Activated CD4-positive, alpha-beta T cell treated with anti-CD3 and anti-CD28 coated beads, Interleukin-2, amount 50 U/mL, for 16 hours (primary cell): Measurements from ENCODE around the gene MCCD1.

Experiments
- DNase-seq: peaks from one replicate; pipeline ENCODE4 v3.0.0-alpha.2; 2020

MCCD1 gene

DNA sequence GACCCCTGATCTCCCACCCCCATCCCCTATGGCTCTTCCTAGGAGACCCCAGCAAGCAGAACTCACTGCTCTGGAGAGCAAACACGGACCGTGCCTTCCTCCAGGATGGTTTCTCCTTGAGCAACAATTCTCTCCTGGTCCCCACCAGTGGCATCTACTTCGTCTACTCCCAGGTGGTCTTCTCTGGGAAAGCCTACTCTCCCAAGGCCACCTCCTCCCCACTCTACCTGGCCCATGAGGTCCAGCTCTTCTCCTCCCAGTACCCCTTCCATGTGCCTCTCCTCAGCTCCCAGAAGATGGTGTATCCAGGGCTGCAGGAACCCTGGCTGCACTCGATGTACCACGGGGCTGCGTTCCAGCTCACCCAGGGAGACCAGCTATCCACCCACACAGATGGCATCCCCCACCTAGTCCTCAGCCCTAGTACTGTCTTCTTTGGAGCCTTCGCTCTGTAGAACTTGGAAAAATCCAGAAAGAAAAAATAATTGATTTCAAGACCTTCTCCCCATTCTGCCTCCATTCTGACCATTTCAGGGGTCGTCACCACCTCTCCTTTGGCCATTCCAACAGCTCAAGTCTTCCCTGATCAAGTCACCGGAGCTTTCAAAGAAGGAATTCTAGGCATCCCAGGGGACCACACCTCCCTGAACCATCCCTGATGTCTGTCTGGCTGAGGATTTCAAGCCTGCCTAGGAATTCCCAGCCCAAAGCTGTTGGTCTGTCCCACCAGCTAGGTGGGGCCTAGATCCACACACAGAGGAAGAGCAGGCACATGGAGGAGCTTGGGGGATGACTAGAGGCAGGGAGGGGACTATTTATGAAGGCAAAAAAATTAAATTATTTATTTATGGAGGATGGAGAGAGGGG lies 44.7 kb downstream of the MCCD1 start:
- no peak for DNase-seq

DNA sequence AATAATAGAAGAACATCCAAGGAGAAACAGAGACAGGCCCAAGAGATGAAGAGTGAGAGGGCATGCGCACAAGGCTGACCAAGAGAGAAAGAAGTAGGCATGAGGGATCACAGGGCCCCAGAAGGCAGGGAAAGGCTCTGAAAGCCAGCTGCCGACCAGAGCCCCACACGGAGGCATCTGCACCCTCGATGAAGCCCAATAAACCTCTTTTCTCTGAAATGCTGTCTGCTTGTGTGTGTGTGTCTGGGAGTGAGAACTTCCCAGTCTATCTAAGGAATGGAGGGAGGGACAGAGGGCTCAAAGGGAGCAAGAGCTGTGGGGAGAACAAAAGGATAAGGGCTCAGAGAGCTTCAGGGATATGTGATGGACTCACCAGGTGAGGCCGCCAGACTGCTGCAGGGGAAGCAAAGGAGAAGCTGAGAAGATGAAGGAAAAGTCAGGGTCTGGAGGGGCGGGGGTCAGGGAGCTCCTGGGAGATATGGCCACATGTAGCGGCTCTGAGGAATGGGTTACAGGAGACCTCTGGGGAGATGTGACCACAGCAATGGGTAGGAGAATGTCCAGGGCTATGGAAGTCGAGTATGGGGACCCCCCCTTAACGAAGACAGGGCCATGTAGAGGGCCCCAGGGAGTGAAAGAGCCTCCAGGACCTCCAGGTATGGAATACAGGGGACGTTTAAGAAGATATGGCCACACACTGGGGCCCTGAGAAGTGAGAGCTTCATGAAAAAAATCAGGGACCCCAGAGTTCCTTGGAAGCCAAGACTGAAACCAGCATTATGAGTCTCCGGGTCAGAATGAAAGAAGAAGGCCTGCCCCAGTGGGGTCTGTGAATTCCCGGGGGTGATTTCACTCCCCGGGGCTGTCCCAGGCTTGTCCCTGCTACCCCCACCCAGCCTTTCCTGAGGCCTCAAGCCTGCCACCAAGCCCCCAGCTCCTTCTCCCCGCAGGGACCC lies 45.6 kb downstream of the MCCD1 start:
- peak; percentile 59 for DNase-seq

DNA sequence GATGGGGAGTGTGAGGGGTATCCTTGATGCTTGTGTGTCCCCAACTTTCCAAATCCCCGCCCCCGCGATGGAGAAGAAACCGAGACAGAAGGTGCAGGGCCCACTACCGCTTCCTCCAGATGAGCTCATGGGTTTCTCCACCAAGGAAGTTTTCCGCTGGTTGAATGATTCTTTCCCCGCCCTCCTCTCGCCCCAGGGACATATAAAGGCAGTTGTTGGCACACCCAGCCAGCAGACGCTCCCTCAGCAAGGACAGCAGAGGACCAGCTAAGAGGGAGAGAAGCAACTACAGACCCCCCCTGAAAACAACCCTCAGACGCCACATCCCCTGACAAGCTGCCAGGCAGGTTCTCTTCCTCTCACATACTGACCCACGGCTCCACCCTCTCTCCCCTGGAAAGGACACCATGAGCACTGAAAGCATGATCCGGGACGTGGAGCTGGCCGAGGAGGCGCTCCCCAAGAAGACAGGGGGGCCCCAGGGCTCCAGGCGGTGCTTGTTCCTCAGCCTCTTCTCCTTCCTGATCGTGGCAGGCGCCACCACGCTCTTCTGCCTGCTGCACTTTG lies 46.7 kb downstream of the MCCD1 start, which contains the start of gene TNF:
TNF (plus strand) TSS at position 231 of the 567 bp plus-strand sequence; CDS start at position 408, 177 bp downstream.
- peak; percentile 96 for DNase-seq

DNA sequence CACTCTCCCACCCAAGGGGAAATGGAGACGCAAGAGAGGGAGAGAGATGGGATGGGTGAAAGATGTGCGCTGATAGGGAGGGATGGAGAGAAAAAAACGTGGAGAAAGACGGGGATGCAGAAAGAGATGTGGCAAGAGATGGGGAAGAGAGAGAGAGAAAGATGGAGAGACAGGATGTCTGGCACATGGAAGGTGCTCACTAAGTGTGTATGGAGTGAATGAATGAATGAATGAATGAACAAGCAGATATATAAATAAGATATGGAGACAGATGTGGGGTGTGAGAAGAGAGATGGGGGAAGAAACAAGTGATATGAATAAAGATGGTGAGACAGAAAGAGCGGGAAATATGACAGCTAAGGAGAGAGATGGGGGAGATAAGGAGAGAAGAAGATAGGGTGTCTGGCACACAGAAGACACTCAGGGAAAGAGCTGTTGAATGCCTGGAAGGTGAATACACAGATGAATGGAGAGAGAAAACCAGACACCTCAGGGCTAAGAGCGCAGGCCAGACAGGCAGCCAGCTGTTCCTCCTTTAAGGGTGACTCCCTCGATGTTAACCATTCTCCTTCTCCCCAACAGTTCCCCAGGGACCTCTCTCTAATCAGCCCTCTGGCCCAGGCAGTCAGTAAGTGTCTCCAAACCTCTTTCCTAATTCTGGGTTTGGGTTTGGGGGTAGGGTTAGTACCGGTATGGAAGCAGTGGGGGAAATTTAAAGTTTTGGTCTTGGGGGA lies 47.4 kb downstream of the MCCD1 start:
- DNase-seq = no peak

DNA sequence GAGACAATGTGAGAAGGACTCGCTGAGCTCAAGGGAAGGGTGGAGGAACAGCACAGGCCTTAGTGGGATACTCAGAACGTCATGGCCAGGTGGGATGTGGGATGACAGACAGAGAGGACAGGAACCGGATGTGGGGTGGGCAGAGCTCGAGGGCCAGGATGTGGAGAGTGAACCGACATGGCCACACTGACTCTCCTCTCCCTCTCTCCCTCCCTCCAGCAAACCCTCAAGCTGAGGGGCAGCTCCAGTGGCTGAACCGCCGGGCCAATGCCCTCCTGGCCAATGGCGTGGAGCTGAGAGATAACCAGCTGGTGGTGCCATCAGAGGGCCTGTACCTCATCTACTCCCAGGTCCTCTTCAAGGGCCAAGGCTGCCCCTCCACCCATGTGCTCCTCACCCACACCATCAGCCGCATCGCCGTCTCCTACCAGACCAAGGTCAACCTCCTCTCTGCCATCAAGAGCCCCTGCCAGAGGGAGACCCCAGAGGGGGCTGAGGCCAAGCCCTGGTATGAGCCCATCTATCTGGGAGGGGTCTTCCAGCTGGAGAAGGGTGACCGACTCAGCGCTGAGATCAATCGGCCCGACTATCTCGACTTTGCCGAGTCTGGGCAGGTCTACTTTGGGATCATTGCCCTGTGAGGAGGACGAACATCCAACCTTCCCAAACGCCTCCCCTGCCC lies 48.3 kb downstream of the MCCD1 start:
- DNase-seq = peak; percentile 81

DNA sequence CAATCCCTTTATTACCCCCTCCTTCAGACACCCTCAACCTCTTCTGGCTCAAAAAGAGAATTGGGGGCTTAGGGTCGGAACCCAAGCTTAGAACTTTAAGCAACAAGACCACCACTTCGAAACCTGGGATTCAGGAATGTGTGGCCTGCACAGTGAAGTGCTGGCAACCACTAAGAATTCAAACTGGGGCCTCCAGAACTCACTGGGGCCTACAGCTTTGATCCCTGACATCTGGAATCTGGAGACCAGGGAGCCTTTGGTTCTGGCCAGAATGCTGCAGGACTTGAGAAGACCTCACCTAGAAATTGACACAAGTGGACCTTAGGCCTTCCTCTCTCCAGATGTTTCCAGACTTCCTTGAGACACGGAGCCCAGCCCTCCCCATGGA lies 48.8 kb downstream of the MCCD1 start:
- no peak for DNase-seq

DNA sequence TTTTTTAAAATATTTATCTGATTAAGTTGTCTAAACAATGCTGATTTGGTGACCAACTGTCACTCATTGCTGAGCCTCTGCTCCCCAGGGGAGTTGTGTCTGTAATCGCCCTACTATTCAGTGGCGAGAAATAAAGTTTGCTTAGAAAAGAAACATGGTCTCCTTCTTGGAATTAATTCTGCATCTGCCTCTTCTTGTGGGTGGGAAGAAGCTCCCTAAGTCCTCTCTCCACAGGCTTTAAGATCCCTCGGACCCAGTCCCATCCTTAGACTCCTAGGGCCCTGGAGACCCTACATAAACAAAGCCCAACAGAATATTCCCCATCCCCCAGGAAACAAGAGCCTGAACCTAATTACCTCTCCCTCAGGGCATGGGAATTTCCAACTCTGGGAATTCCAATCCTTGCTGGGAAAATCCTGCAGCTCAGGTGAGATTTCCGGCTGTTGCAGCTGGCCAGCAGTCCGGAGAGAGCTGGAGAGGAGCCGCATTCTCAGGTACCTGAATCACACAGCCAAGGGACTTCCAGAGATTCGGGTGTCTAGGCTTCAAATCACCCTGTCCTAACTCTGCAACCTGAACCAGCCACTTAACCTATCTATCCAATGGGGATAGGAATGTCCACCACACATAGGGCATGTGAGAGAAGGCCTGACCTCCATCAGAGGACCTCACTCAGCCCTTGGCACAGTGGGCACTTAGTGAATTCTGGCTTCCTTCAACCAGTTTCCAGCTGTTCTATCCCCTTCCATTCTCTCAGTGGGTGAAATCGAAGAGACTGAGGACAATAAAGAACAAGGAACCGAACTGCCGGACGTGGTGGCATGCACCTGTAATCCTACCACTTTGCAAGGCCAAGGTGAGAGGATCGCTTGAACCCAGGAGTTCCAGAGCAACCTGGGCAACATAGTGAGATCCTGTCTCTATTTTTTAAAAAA lies 49.7 kb downstream of the MCCD1 start:
- no peak for DNase-seq

DNA sequence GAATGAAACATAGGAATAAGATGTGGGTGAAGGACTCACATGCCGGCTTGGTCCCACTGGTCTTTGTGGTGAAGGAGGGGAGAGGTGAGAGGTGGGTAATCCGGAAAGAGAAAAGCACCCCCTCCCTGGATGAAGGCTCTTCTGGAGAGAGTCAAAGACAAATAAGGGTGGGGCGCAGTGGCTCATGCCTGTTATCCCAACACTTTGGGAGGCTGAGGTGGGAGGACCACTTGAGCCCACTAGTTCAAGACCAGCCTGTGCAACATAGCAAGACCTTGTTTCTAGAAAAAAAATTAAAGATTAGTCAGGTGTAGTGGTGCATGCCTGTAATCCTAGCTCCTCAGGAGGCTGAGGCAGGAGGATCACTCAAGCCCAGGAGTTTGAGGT lies 50.4 kb downstream of the MCCD1 start:
- DNase-seq = no peak
